GM12878 (cell line): ENCODE measurements around the gene PI3.

Experiments used
- CTCF ChIP-seq, 3 experiments: IDR thresholded peaks in 2 of 3; conservative IDR thresholded peaks in 1 of 3; 2 replicates each; pipeline ENCODE4 v1.5.1; 2011; ENCODE audit warnings: low read depth in 3 of 3, low read length in 3 of 3, mild to moderate bottlenecking in 3 of 3, control low read depth in 2 of 3, moderate library complexity in 2 of 3, inconsistent platforms in 1 of 3, mixed read lengths in 1 of 3; ENCODE audit not compliant: control insufficient read depth in 2 of 3, insufficient read depth in 1 of 3; ENCODE audit errors: extremely low read depth in 1 of 3
- JUND ChIP-seq: IDR thresholded peaks from 2 replicates; pipeline ENCODE4 v1.6.1; 2012; ENCODE audit warnings: low read depth, mild to moderate bottlenecking, low read length, improper control_type of control experiment, moderate library complexity
- KAT2A ChIP-seq: conservative IDR thresholded peaks from 2 replicates; pipeline ENCODE4 v1.6.1; 2011; ENCODE audit warnings: low read depth, low read length; ENCODE audit not compliant: control insufficient read depth
- MTA3 ChIP-seq: IDR thresholded peaks from 2 replicates; pipeline ENCODE4 v1.6.1; 2012; ENCODE audit warnings: low read length, inconsistent platforms, borderline replicate concordance
- POLR2A ChIP-seq: IDR thresholded peaks from 2 replicates; pipeline ENCODE4 v1.6.1; 2011; ENCODE audit warnings: low read depth, mild to moderate bottlenecking, low read length
- POLR2AphosphoS5 ChIP-seq: IDR thresholded peaks from 2 replicates; pipeline ENCODE4 v1.6.1; 2011; ENCODE audit warnings: mild to moderate bottlenecking, low read length, inconsistent platforms
- SIX5 ChIP-seq: IDR thresholded peaks from 2 replicates; pipeline ENCODE4 v1.6.1; 2011; ENCODE audit warnings: mild to moderate bottlenecking, low read depth, low read length, moderate library complexity; ENCODE audit not compliant: severe bottlenecking
- STAT3 ChIP-seq: IDR thresholded peaks from 2 replicates; pipeline ENCODE4 v1.6.1; 2011; ENCODE audit warnings: low read depth, low read length, improper control_type of control experiment
- TARDBP ChIP-seq: IDR thresholded peaks from 2 replicates; pipeline ENCODE4 v1.6.1; 2016; ENCODE audit warnings: borderline replicate concordance
- YY1 ChIP-seq: IDR thresholded peaks from 2 replicates; pipeline ENCODE4 v1.6.1; 2011; ENCODE audit warnings: low read depth, mild to moderate bottlenecking, low read length
- TF ChIP-seq, protein P1 (sequence below): IDR thresholded peaks from 2 replicates; pipeline ENCODE4 v1.6.1; 2011; ENCODE audit warnings: mild to moderate bottlenecking, low read depth, low read length, moderate library complexity; ENCODE audit not compliant: insufficient replicate concordance

DNA sequence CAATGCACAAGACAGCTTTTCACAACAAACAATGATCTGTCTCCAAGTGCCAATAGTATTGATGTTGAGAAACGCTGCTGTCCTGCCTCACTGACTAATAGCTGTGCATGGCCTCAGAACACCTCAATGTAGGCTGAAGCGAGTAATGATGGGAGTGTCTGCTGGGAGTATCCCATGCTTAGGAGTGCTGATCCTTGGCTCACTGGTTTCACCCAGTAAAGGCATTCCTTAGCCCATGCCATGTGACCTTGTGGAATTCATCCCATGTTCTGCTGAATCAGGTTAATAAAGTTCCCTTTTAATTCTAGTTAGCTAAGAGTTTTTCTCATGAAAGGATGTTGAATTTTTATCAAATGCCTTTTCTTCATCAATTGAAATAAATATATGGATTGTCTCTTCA is 46.6 kb upstream of the PI3 start:
- TF ChIP-seq, protein P1, sequence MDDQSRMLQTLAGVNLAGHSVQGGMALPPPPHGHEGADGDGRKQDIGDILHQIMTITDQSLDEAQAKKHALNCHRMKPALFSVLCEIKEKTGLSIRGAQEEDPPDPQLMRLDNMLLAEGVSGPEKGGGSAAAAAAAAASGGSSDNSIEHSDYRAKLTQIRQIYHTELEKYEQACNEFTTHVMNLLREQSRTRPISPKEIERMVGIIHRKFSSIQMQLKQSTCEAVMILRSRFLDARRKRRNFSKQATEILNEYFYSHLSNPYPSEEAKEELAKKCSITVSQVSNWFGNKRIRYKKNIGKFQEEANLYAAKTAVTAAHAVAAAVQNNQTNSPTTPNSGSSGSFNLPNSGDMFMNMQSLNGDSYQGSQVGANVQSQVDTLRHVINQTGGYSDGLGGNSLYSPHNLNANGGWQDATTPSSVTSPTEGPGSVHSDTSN = no peak
- no peak for TF ChIP-seq CTCF (IDR thresholded peaks at IDR 0.05 in 2 of 3, conservative IDR thresholded peaks at IDR 0.05 in 1 of 3; ENCODE audit: control insufficient read depth in 2 of 3, extremely low read depth in 1 of 3, insufficient read depth in 1 of 3, low read depth in 3 of 3, low read length in 3 of 3)
- no peak for TF ChIP-seq STAT3
- TF ChIP-seq YY1 = no peak
- TF ChIP-seq POLR2AphosphoS5 = no peak
- no peak for TF ChIP-seq TARDBP
- no peak for TF ChIP-seq KAT2A
- no peak for TF ChIP-seq MTA3
- TF ChIP-seq POLR2A = no peak
- no peak for TF ChIP-seq SIX5
- TF ChIP-seq JUND = no peak
